ENCODE data around the gene CHST11.

Gene CHST11

GRCh38 chr12:104651811-104652210 is 195.1 kb downstream of the CHST11 start:
- Mint-ChIP-seq H3K36me3 (peaks cover 14% of the 10 kb centered on the region), H3K27ac (no peak overlapping the region), H3K27me3 (no peaks in the 10 kb centered on the region), H3K4me3 (no peak overlapping the region), H3K4me1 (peaks cover 5% of the 10 kb centered on the region), H3K9me3 (no peaks in the 10 kb centered on the region)
- CTCF ChIA-PET: interaction anchor here (1.3 to 1.6 kb wide), 2 partner anchors 17 to 18 kb away, joined by 3 to 4 read pairs; no protein-coding TSS in a partner anchor
- no peak for DNase-seq

GRCh38 chr12:104652358-104652757 is 195.6 kb downstream of the CHST11 start:
- H3K4me1 Mint-ChIP-seq: peaks cover 5% of the 10 kb centered on the region
- no peaks in the 10 kb centered on the region for H3K27me3 Mint-ChIP-seq
- CTCF ChIA-PET: interaction anchor here (1.3 to 1.6 kb wide), 2 partner anchors 17 to 18 kb away, joined by 3 to 4 read pairs; no protein-coding TSS in a partner anchor
- no peak overlapping the region for H3K27ac Mint-ChIP-seq
- no peak overlapping the region for H3K4me3 Mint-ChIP-seq
- peaks cover 15% of the 10 kb centered on the region for H3K36me3 Mint-ChIP-seq
- no peaks in the 10 kb centered on the region for H3K9me3 Mint-ChIP-seq
- DNase-seq: no peak

GRCh38 chr12:104652910-104653309 is 196.2 kb downstream of the CHST11 start:
- peaks cover 5% of the 10 kb centered on the region for H3K4me1 Mint-ChIP-seq
- no peaks in the 10 kb centered on the region for H3K9me3 Mint-ChIP-seq
- H3K4me3 Mint-ChIP-seq: no peak overlapping the region
- no peaks in the 10 kb centered on the region for H3K27me3 Mint-ChIP-seq
- no peak for DNase-seq
- H3K36me3 Mint-ChIP-seq: peaks cover 12% of the 10 kb centered on the region
- H3K27ac Mint-ChIP-seq: no peak overlapping the region
- CTCF ChIA-PET: no interaction called here

- H3K9me3 Mint-ChIP-seq: no peaks in the 10 kb centered on the region
- no peaks in the 10 kb centered on the region for H3K27me3 Mint-ChIP-seq
- no peak overlapping the region for H3K4me3 Mint-ChIP-seq
- no peak overlapping the region for H3K27ac Mint-ChIP-seq
- H3K4me1 Mint-ChIP-seq: peaks cover 5% of the 10 kb centered on the region
- CTCF ChIA-PET: interaction anchor here (0.8 to 1.3 kb wide), 2 partner anchors 16 to 50 kb away, joined by 4 read pairs; no protein-coding TSS in a partner anchor
- DNase-seq: peak; percentile 28
- H3K36me3 Mint-ChIP-seq: peaks cover 10% of the 10 kb centered on the region
These were observed 197.2 kb downstream of the CHST11 start for GRCh38 chr12:104653730-104654664.

GRCh38 chr12:104654665-104655609 is 198.2 kb downstream of the CHST11 start:
- Mint-ChIP-seq H3K9me3 (no peaks in the 10 kb centered on the region), H3K27me3 (no peaks in the 10 kb centered on the region), H3K4me1 (peaks cover 3% of the 10 kb centered on the region), H3K27ac (no peak overlapping the region), H3K4me3 (no peak overlapping the region), H3K36me3 (peaks cover 8% of the 10 kb centered on the region)
- no peak for DNase-seq
- CTCF ChIA-PET: interaction anchor here (0.8 to 1.3 kb wide), 2 partner anchors 15 to 51 kb away, joined by 4 read pairs; no protein-coding TSS in a partner anchor

- Mint-ChIP-seq H3K4me3 (no peak overlapping the region), H3K36me3 (peaks cover 8% of the 10 kb centered on the region), H3K27me3 (no peaks in the 10 kb centered on the region), H3K4me1 (peaks cover 9% of the 10 kb centered on the region), H3K27ac (no peak overlapping the region), H3K9me3 (no peaks in the 10 kb centered on the region)
- CTCF ChIA-PET: no interaction called here
- DNase-seq: no peak
These were observed 199.6 kb downstream of the CHST11 start for GRCh38 chr12:104656383-104656782.

- Mint-ChIP-seq H3K4me1 (peaks cover 9% of the 10 kb centered on the region), H3K4me3 (no peak overlapping the region), H3K27me3 (no peaks in the 10 kb centered on the region), H3K36me3 (peaks cover 8% of the 10 kb centered on the region), H3K27ac (no peak overlapping the region), H3K9me3 (no peaks in the 10 kb centered on the region)
- CTCF ChIA-PET: no interaction called here
- no peak for DNase-seq
These were observed 200.2 kb downstream of the CHST11 start for GRCh38 chr12:104656921-104657320.

- no peak overlapping the region for H3K4me3 Mint-ChIP-seq
- H3K4me1 Mint-ChIP-seq: peaks cover 9% of the 10 kb centered on the region
- no peaks in the 10 kb centered on the region for H3K27me3 Mint-ChIP-seq
- no peaks in the 10 kb centered on the region for H3K9me3 Mint-ChIP-seq
- H3K36me3 Mint-ChIP-seq: peaks cover 6% of the 10 kb centered on the region
- CTCF ChIA-PET: no interaction called here
- DNase-seq: no peak
- H3K27ac Mint-ChIP-seq: no peak overlapping the region
These were observed 201.2 kb downstream of the CHST11 start for GRCh38 chr12:104657726-104658484.

- Mint-ChIP-seq H3K27me3 (no peaks in the 10 kb centered on the region), H3K36me3 (peaks cover 3% of the 10 kb centered on the region), H3K27ac (no peak overlapping the region), H3K4me1 (peaks cover 5% of the 10 kb centered on the region), H3K4me3 (no peak overlapping the region), H3K9me3 (no peaks in the 10 kb centered on the region)
- CTCF ChIA-PET: interaction anchor here (0.9 kb wide), 1 partner anchor 9 kb away, joined by 3 read pairs; no protein-coding TSS in a partner anchor
- no peak for DNase-seq
These were observed 202.3 kb downstream of the CHST11 start for GRCh38 chr12:104659058-104659457.

- no peak for DNase-seq
- peaks cover 6% of the 10 kb centered on the region for H3K36me3 Mint-ChIP-seq
- H3K27ac Mint-ChIP-seq: no peak overlapping the region
- H3K4me1 Mint-ChIP-seq: peaks cover 10% of the 10 kb centered on the region
- no peak overlapping the region for H3K4me3 Mint-ChIP-seq
- H3K9me3 Mint-ChIP-seq: no peaks in the 10 kb centered on the region
- CTCF ChIA-PET: no interaction called here
- no peaks in the 10 kb centered on the region for H3K27me3 Mint-ChIP-seq
These were observed 205.5 kb downstream of the CHST11 start for GRCh38 chr12:104662203-104662602.

- H3K4me1 Mint-ChIP-seq: peaks cover 10% of the 10 kb centered on the region
- no peaks in the 10 kb centered on the region for H3K9me3 Mint-ChIP-seq
- no peak for DNase-seq
- H3K36me3 Mint-ChIP-seq: peaks cover 4% of the 10 kb centered on the region
- H3K27ac Mint-ChIP-seq: no peak overlapping the region
- CTCF ChIA-PET: no interaction called here
- no peaks in the 10 kb centered on the region for H3K27me3 Mint-ChIP-seq
- H3K4me3 Mint-ChIP-seq: no peak overlapping the region
These were observed 206.2 kb downstream of the CHST11 start for GRCh38 chr12:104662908-104663307.

- CTCF ChIA-PET: no interaction called here
- Mint-ChIP-seq H3K9me3 (no peaks in the 10 kb centered on the region), H3K27me3 (no peaks in the 10 kb centered on the region), H3K4me3 (no peak overlapping the region), H3K36me3 (peaks cover 4% of the 10 kb centered on the region), H3K27ac (no peak overlapping the region), H3K4me1 (peaks cover 16% of the 10 kb centered on the region)
- no peak for DNase-seq
These were observed 207.6 kb downstream of the CHST11 start for GRCh38 chr12:104664351-104664750.

GRCh38 chr12:104665296-104665695 is 208.5 kb downstream of the CHST11 start:
- no peak for DNase-seq
- Mint-ChIP-seq H3K36me3 (peaks cover 4% of the 10 kb centered on the region), H3K4me3 (no peak overlapping the region), H3K27ac (no peak overlapping the region), H3K27me3 (no peaks in the 10 kb centered on the region), H3K9me3 (no peaks in the 10 kb centered on the region), H3K4me1 (peaks cover 26% of the 10 kb centered on the region)
- CTCF ChIA-PET: no interaction called here

Data from activated naive CD4-positive, alpha-beta T cell treated with anti-CD3 and anti-CD28 coated beads, Interleukin-2, amount 10 ng/mL, durations not matched to agents 7 days and 5 days (primary cell).